ENCODE data around the gene ATXN10.

ATXN10 gene

DNA sequence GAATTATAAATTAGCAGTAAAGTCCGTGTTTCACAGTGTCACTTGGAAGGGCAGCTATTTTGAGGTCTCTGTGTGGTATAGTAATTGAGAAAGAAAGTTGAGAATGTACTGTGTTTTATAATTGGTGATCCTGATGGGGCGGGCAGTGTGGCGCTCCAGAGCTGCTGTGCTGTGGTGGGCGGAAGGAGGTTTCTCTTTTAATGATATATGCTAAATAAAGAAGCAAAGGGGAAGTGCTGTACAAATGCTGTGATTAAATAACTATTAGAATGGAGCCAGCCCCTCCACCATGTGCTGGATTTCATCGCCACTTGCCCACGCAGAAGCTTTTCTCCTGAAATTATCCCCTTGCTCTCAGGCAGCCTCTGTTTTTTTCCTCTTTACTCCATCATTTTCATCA lies 24.6 kb downstream of the ATXN10 start:
- no peak for DNase-seq (ENCODE audit: low read depth)
- no peak for TF ChIP-seq CTCF (conservative IDR thresholded peaks at IDR 0.05; ENCODE audit: low read depth, low read length)

DNA sequence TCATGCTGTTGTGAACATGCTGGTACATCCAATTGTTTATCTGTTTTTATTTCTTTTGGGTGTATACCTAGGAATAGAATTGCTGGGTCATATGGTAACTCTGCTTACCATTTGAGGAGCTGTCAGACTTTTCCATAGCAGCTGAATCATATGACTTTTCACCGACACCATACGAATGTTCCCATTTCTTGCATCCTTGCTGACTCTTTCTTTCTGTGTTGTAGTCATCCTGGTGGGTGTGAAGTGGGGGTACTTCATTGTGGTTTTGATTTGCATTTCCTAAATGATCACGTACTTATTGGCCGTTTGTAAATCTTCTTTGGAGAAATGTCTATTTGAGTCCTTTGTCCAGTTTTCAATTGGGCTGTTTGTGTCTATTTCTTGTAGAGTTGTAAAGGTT lies 26.5 kb downstream of the ATXN10 start:
- DNase-seq (ENCODE audit: low read depth), result no peak
- no peak overlapping the region for H3K4me3 ChIP-seq (ENCODE audit: low read depth, low read length)
- TF ChIP-seq CTCF (conservative IDR thresholded peaks at IDR 0.05; ENCODE audit: low read depth, low read length), result no peak

More for the DNA sequence above, 24.6 kb downstream of the ATXN10 start:
- no peak overlapping the region for H3K4me3 ChIP-seq (ENCODE audit: low read depth, low read length)

DNA sequence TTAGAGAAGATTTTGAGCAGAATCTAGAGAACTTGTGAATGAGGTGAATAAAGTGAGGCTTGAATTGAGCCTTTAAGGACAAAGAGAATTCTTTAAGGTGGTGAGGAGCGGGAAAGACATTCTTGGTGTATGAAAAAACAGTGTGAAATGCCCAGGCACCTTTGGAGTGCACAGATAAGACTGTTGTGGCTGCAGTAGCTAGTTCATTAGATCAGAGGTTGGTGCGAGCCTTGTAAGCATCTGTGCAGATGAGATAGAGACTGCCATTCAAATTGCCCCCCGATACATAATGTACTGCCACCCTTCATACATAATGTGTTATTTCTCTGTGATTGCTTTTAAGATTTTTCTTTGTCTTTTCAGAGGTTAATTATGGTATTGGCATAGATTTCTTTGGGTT lies 31.3 kb downstream of the ATXN10 start:
- no peak overlapping the region for H3K4me3 ChIP-seq (ENCODE audit: low read depth, low read length)
- TF ChIP-seq CTCF (conservative IDR thresholded peaks at IDR 0.05; ENCODE audit: low read depth, low read length), result no peak
- no peak for DNase-seq (ENCODE audit: low read depth)

DNA sequence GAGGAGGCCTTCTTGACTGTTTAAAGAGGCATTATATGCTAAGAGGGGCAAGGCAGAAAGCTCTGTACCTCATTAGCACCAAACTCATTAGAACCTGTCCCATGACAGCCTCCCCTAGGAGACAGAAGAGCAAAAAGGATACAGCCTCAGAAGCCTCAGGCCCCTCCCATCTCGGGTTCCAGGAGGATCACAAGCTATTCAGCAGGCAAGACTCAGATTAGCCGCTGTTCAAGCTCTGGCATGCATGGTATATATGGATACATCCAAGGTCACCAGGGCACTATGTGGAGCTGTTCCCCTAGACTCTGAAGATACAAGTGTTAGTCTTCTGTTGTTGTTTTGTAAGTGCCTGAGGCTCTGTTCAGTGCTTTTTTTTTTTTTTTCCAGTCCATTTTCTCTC lies 32.1 kb downstream of the ATXN10 start:
- DNase-seq (ENCODE audit: low read depth), result no peak
- no peak overlapping the region for H3K4me3 ChIP-seq (ENCODE audit: low read depth, low read length)
- no peak for TF ChIP-seq CTCF (conservative IDR thresholded peaks at IDR 0.05; ENCODE audit: low read depth, low read length)

GRCh38 chr22:45704648-45705047 lies 33.0 kb downstream of the ATXN10 start:
- no peak for DNase-seq (ENCODE audit: low read depth)
- TF ChIP-seq CTCF (conservative IDR thresholded peaks at IDR 0.05; ENCODE audit: low read depth, low read length), result no peak
- H3K4me3 ChIP-seq (ENCODE audit: low read depth, low read length), result no peak overlapping the region

GRCh38 chr22:45707605-45708004 lies 36.0 kb downstream of the ATXN10 start:
- H3K4me3 ChIP-seq (ENCODE audit: low read depth, low read length), result no peak overlapping the region
- no peak for TF ChIP-seq CTCF (conservative IDR thresholded peaks at IDR 0.05; ENCODE audit: low read depth, low read length)
- DNase-seq (ENCODE audit: low read depth), result no peak

DNA sequence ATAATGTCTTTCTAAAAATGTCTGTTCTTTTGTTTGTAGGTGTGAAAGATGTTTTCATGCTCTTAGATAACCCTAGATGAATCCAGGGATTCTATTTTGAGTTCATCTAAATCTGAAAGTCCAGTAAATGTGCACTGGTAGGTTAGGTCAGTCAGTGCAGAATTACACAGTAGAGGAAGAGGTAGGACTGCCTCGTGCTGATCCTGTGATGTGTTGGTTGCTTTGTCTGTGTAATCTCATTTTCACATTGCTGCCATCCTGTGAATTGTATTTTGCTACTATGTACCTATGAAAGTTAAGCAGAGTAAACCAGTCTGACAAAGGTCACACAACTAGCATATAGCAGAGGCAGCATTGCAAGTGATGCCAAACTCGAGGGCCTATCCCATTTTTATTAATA lies 36.5 kb downstream of the ATXN10 start:
- no peak overlapping the region for H3K4me3 ChIP-seq (ENCODE audit: low read depth, low read length)
- no peak for TF ChIP-seq CTCF (conservative IDR thresholded peaks at IDR 0.05; ENCODE audit: low read depth, low read length)
- DNase-seq (ENCODE audit: low read depth), result no peak
